ENCODE data around the gene HEG1. TPM values are rescaled to one million over a fixed set of nuclear protein-coding genes. Genes with fewer than 3 reads are reported as not detected.

The HEG1 gene
- total RNA-seq, 2 experiments from 2014 or later = 24.5 to 25.8 TPM

DNA sequence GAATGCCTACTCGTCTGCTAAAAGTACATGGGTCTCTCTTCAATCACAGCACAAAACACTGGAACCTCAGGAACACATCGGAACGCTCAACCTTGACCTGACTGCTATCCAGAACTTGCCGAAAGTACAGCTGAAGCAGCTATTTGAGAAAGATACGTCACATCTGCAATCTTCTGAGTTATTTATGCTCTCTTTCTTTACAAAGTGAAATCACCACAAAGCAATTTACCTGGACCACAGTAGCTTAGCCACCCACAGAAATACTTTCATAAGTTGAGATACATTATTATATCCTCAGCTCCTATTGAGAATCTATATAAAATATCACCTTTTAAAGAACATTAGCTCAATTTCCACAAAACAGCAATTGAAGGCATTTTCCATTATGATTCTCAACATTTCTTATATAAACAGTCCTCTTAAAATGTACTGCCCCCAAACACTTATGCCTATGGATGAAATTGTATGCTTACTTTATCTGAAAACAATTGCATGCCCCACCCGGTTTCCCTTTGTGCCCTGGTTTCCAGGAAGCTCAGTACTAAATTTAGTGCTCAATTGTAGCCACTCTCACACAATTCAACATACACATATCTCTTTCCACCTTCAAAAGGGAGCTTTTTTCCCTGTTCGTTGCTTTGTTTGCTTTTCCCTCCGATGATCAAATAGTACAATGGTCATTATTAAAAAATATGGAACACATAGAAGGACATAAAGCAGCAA is 31.8 kb downstream of the HEG1 start:
- ChIA-PET POLR2A (interaction anchor here (0.8 to 1.6 kb wide), 2 partner anchors 11 to 98 kb away, joined by 3 to 5 read pairs; no protein-coding TSS in a partner anchor), CTCF (interaction anchor here (0.8 to 1.5 kb wide), 3 partner anchors 16 to 30 kb away, joined by 3 read pairs; no protein-coding TSS in a partner anchor)
- Mint-ChIP-seq H3K4me3 (no peak overlapping the region), H3K27ac (no peak overlapping the region), H3K27me3 (no peaks in the 10 kb centered on the region), H3K9me3 (no peaks in the 10 kb centered on the region), H3K4me1 (ENCODE audit: low read depth) (peaks cover 29% of the 10 kb centered on the region), H3K36me3 (ENCODE audit: low read depth) (peaks cover 68% of the 10 kb centered on the region)
- TF ChIP-seq, protein P1, sequence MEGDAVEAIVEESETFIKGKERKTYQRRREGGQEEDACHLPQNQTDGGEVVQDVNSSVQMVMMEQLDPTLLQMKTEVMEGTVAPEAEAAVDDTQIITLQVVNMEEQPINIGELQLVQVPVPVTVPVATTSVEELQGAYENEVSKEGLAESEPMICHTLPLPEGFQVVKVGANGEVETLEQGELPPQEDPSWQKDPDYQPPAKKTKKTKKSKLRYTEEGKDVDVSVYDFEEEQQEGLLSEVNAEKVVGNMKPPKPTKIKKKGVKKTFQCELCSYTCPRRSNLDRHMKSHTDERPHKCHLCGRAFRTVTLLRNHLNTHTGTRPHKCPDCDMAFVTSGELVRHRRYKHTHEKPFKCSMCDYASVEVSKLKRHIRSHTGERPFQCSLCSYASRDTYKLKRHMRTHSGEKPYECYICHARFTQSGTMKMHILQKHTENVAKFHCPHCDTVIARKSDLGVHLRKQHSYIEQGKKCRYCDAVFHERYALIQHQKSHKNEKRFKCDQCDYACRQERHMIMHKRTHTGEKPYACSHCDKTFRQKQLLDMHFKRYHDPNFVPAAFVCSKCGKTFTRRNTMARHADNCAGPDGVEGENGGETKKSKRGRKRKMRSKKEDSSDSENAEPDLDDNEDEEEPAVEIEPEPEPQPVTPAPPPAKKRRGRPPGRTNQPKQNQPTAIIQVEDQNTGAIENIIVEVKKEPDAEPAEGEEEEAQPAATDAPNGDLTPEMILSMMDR (IDR thresholded peaks at IDR 0.05) = no peak
- intact Hi-C loops (cut with micrococcal nuclease) = no loop called here
- DNase-seq = no peak
- ATAC-seq = no peak

DNA sequence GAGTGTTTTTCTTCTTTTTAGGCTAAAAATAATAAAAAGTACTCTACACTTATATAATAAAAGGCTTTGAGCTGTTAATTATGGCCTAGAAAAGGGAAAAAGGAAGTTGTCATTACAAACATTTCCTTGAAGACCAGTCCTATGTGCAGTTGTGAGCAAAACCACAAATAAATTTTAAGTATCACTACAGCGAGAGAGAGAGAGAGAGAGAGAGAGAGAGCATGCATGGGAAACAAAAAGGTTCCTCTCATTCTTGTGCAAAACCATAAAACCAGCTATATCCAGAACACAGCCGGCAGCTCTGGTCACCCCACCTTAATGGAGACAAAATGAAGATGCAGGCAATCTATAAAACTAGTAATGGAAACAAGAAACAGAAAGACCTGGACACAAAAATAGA is 33.6 kb downstream of the HEG1 start:
- DNase-seq (no peak), ATAC-seq (no peak)
- Mint-ChIP-seq H3K9me3 (no peaks in the 10 kb centered on the region), H3K4me1 (ENCODE audit: low read depth) (peaks cover 39% of the 10 kb centered on the region), H3K27me3 (no peaks in the 10 kb centered on the region), H3K4me3 (no peak overlapping the region), H3K27ac (no peak overlapping the region), H3K36me3 (ENCODE audit: low read depth) (peaks cover 62% of the 10 kb centered on the region)
- ChIA-PET POLR2A (no interaction called here), CTCF (interaction anchor here (1.6 to 1.9 kb wide), 2 partner anchors 26 to 121 kb away, joined by 4 to 7 read pairs; no protein-coding TSS in a partner anchor)
- intact Hi-C loops (cut with micrococcal nuclease) = no loop called here
- TF ChIP-seq, protein P1 (IDR thresholded peaks at IDR 0.05) = no peak

DNA sequence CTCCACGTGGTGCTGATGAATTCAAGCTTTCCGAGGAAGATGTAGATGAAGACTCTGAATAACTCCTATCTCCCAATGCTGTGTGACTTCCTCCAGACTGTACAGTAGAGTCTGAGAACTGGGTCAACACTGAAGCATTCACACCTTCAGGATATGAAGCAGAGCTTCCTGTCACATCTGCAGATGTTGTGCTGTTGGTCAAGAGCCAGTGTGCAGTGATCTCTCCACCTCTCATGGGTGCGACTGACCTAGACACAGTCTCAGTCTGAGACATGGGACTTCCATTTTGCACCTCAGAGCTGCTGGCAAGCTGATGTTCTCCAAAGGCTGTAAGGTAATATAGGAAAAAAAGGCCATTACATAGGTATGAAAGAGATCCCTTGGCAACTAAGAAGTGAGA is 36.5 kb downstream of the HEG1 start:
- DNase-seq (no peak), ATAC-seq (no peak)
- TF ChIP-seq, protein P1 (IDR thresholded peaks at IDR 0.05) = no peak
- no peak overlapping the region for H3K27ac Mint-ChIP-seq
- CTCF ChIA-PET = interaction anchor here (1.8 kb wide), 1 partner anchor 182 kb away, joined by 4 read pairs; no protein-coding TSS in a partner anchor
- no peak overlapping the region for H3K4me3 Mint-ChIP-seq
- H3K27me3 Mint-ChIP-seq = no peaks in the 10 kb centered on the region
- H3K4me1 Mint-ChIP-seq (ENCODE audit: low read depth) = peaks cover 36% of the 10 kb centered on the region
- peaks cover 51% of the 10 kb centered on the region for H3K36me3 Mint-ChIP-seq (ENCODE audit: low read depth)
- POLR2A ChIA-PET = no interaction called here
- intact Hi-C loops (cut with micrococcal nuclease) = no loop called here
- H3K9me3 Mint-ChIP-seq = no peaks in the 10 kb centered on the region

DNA sequence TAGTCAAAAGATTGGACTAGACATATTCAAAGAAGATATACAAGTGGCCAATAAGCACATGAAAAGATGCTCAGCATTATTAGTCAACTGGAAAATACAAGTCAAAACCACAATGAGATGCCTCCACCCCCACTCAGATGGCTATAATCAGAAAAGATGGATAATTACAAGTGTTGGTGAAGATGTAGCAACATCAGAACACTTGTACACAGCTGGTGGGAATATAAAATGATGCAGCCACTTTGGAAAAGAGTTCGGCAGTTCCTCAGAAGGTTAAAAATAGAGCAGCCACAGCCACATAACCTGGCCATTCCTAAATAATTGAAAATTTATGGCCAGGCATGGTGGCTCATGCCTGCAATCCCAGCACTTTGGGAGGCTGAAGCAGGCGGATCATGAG is 38.4 kb downstream of the HEG1 start:
- intact Hi-C loops (cut with micrococcal nuclease) = no loop called here
- peaks cover 59% of the 10 kb centered on the region for H3K36me3 Mint-ChIP-seq (ENCODE audit: low read depth)
- TF ChIP-seq, protein P1 (IDR thresholded peaks at IDR 0.05) = no peak
- no peaks in the 10 kb centered on the region for H3K27me3 Mint-ChIP-seq
- ATAC-seq (no peak), DNase-seq (no peak)
- no peak overlapping the region for H3K4me3 Mint-ChIP-seq
- ChIA-PET CTCF (no interaction called here), POLR2A (interaction anchor here (0.6 kb wide), 1 partner anchor 83 kb away, joined by 3 read pairs; the partner anchor contains the start of gene MUC13)
- H3K9me3 Mint-ChIP-seq = no peaks in the 10 kb centered on the region
- peaks cover 21% of the 10 kb centered on the region for H3K4me1 Mint-ChIP-seq (ENCODE audit: low read depth)
- no peak overlapping the region for H3K27ac Mint-ChIP-seq

DNA sequence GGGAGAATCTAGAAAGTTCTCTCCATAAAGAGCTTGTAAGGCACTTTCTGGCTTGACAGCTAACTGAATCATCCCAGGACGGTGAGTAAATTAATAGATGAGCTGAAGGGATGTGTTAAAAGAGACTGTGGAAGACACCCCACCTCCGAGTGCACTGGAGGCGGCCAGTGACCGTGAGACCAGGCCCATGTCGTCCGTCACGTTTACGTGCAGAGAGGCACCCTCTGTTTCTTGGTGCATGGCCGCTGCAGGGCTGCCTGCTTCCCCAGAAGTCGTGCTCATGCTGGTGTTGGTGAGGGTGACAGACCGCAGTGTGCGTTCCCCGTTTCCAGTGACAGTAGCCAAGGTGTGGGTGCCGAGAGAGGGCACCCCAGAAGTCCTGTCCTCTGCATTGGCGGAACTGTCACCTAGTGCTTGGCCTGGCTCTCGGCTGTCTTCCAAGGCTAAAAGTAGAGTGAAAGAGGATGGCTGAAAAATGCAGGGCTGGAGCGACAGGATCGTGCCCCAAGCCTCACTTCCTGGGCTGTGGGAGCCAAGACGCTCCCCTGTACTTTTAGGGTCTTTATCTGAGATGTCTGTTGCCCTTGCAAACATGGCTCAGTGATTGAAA is 41.1 kb downstream of the HEG1 start:
- no peak for ATAC-seq
- Mint-ChIP-seq H3K27me3 (no peaks in the 10 kb centered on the region), H3K4me1 (ENCODE audit: low read depth) (peaks cover 25% of the 10 kb centered on the region), H3K27ac (no peak overlapping the region), H3K4me3 (no peak overlapping the region), H3K9me3 (no peaks in the 10 kb centered on the region), H3K36me3 (ENCODE audit: low read depth) (peaks cover 60% of the 10 kb centered on the region)
- intact Hi-C loops (cut with micrococcal nuclease) = no loop called here
- TF ChIP-seq, protein P1 (IDR thresholded peaks at IDR 0.05) = no peak
- ChIA-PET POLR2A (no interaction called here), CTCF (no interaction called here)
- no peak for DNase-seq
